CD4-positive, CD25-positive, alpha-beta regulatory T cell (primary cell): Measurements from ENCODE around the gene POLD3. TPM values are rescaled to one million over a fixed set of nuclear protein-coding genes. Genes with fewer than 3 reads are reported as not detected.
"Not testable (repeated sequence)": the region's sequence is repeated elsewhere in the genome, so short reads cannot be mapped to it uniquely, and the experiment has no call there.

Experiments
- ATAC-seq, 2 donors: fragments of 150-1000 bp; cut with Tn5 transposase; one replicate each; pipeline ENCODE4 v1.10.0; 2021; ENCODE audit warnings: low read depth in 2 of 2, moderate number of reproducible peaks in 2 of 2, moderate library complexity in 1 of 2
- DNase-seq, 3 donors: peaks; one replicate each; pipeline versions ENCODE4 v3.0.0 to v3.0.0-alpha.2; 2012 to 2022; ENCODE audit warnings: mixed read lengths in 1 of 3
- H3K27ac ChIP-seq: one replicate; pipeline ENCODE4 v1.7.0; 2013; ENCODE audit warnings: mild to moderate bottlenecking, low read length; ENCODE audit not compliant: insufficient read depth, poor library complexity, severe bottlenecking
- H3K27me3 ChIP-seq: one replicate; pipeline ENCODE4 v1.7.0; 2013; ENCODE audit warnings: low read length; ENCODE audit not compliant: control insufficient read depth, insufficient read depth
- H3K36me3 ChIP-seq: one replicate; pipeline ENCODE4 v1.7.0; 2013; ENCODE audit warnings: mild to moderate bottlenecking, low read length, moderate library complexity; ENCODE audit not compliant: control insufficient read depth, insufficient read depth
- H3K4me1 ChIP-seq: 2 replicates; pipeline ENCODE4 v1.7.0; 2013; ENCODE audit warnings: mild to moderate bottlenecking, low read length; ENCODE audit not compliant: insufficient read depth, control insufficient read depth, poor library complexity, severe bottlenecking
- H3K4me3 ChIP-seq: one replicate; pipeline ENCODE4 v1.7.0; 2013; ENCODE audit warnings: low read depth, mild to moderate bottlenecking, low read length, moderate library complexity
- H3K9me3 ChIP-seq, 2 experiments: 1 replicate in 1 of 2; 2 replicates in 1 of 2; pipeline ENCODE4 v1.7.0; 2013; ENCODE audit warnings: low read length in 2 of 2, mild to moderate bottlenecking in 1 of 2, moderate library complexity in 1 of 2; ENCODE audit not compliant: control insufficient read depth in 2 of 2
- H3K27ac Mint-ChIP-seq, 3 donors: one replicate each; pipeline ENCODE4 v1.8.0; 2020 to 2022; ENCODE audit warnings: mild to moderate bottlenecking in 3 of 3, mixed read lengths in 3 of 3, moderate library complexity in 2 of 3
- H3K27me3 Mint-ChIP-seq: one replicate; pipeline ENCODE4 v1.8.0; 2022; ENCODE audit warnings: mild to moderate bottlenecking, mixed read lengths
- H3K36me3 Mint-ChIP-seq: one replicate; pipeline ENCODE4 v1.8.0; 2020; ENCODE audit warnings: mixed read lengths
- H3K4me1 Mint-ChIP-seq, 4 donors: one replicate each; pipeline ENCODE4 v1.8.0; 2020 to 2022; ENCODE audit warnings: mixed read lengths in 4 of 4, mild to moderate bottlenecking in 1 of 4
- H3K4me3 Mint-ChIP-seq, 4 donors: one replicate each; pipeline ENCODE4 v1.8.0; 2020 to 2022; ENCODE audit warnings: mild to moderate bottlenecking in 4 of 4, mixed read lengths in 4 of 4, moderate library complexity in 3 of 4
- H3K9me3 Mint-ChIP-seq, 7 donors: one replicate each; pipeline ENCODE4 v1.8.0; 2020 to 2022; ENCODE audit warnings: mixed read lengths in 7 of 7, mild to moderate bottlenecking in 3 of 7, moderate library complexity in 2 of 7
- polyA plus RNA-seq, 4 donors: library from polyadenylated mRNA; unstranded; fragments of 300-500 nt; fragmentation: Illumina TruSeq; gene quantifications; one replicate each; pipeline ENCODE4 v1.2.3, GENCODE V29; 2021
- total RNA-seq: library from RNA; stranded (reverse); gene quantifications from one replicate; pipeline ENCODE4 v1.2.3, GENCODE V29; 2022

Gene POLD3
- total and polyA plus RNA-seq, 5 donors from 2014 or later, result 11.8 to 20.1 (median 17.8) TPM

- Histone ChIP-seq H3K4me3 (no peak overlapping the region), H3K4me1 (no peaks in the 10 kb centered on the region), H3K9me3 (no peaks in the 10 kb centered on the region), H3K27ac (no peak overlapping the region), H3K36me3 (peaks cover 6% of the 10 kb centered on the region), H3K27me3 (no peaks in the 10 kb centered on the region)
- ATAC-seq (no peak), DNase-seq (no peak)
- peaks cover 28% of the 10 kb centered on the region for H3K36me3 Mint-ChIP-seq
- peaks cover 0 to 2% (median 0%) of the 10 kb centered on the region in 7 donors for H3K9me3 Mint-ChIP-seq
- no peak overlapping the region for H3K4me3 Mint-ChIP-seq
- H3K27ac Mint-ChIP-seq, result no peak overlapping the region
- peaks cover 0 to 2% (median 0%) of the 10 kb centered on the region in 4 donors for H3K4me1 Mint-ChIP-seq
- no peaks in the 10 kb centered on the region for H3K27me3 Mint-ChIP-seq
Observed at GRCh38 chr11:74648894-74649293, 56.5 kb downstream of the POLD3 start.

DNA sequence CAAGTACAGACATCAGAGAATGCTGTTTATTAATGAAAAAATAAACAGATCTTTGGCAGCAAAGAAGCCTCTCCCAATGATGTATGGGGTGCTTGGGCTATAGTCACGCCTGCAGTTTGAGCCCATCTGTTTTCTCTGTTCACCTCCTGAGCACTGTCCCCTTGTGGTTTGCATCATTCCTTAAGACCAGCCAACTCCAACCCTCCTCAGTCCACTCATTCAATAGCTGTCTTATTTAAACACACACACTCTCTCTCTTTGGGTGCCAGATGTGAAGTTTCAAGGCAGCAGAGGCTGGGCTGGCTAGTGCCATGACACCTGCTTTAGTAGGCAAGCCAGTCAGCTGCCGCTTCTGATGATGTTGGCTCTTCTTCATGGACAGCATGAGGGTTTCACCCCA, 58.1 kb downstream of the POLD3 start:
- H3K9me3 Mint-ChIP-seq, result peaks cover 0 to 4% (median 0%) of the 10 kb centered on the region in 7 donors
- no peaks in the 10 kb centered on the region for H3K27me3 Mint-ChIP-seq
- Histone ChIP-seq H3K4me1 (no peaks in the 10 kb centered on the region), H3K9me3 (no peaks in the 10 kb centered on the region), H3K27me3 (no peaks in the 10 kb centered on the region), H3K27ac (no peak overlapping the region), H3K4me3 (no peak overlapping the region), H3K36me3 (peaks cover 6% of the 10 kb centered on the region)
- H3K4me1 Mint-ChIP-seq, result no peaks in the 10 kb centered on the region
- peak overlapping the region in 1 of 3 donors; percentile 36 for H3K27ac Mint-ChIP-seq
- ATAC-seq (no peak), DNase-seq (no peak)
- peaks cover 30% of the 10 kb centered on the region for H3K36me3 Mint-ChIP-seq
- H3K4me3 Mint-ChIP-seq, result no peak overlapping the region

DNA sequence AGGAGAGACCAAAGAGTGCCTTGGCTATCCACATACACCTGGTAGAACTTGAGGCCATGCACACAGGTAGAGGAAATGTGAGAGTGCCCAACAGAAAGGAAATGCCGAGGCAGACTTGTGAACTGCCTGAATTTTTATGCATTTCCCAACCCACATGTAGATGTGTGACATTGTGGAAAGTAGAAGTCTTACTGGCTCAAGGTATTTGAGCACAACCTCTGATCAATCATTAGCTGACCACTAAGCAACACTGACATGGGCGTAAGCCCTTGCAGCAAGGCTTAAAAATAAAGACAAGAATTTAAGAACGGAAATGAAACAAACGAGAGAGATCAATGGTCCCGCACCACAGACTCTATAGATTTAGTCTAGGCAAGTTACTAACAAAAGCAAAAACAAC, 62.6 kb downstream of the POLD3 start:
- no peaks in the 10 kb centered on the region for H3K4me1 ChIP-seq
- no peak overlapping the region for H3K27ac Mint-ChIP-seq
- peaks cover 0 to 7% (median 4%) of the 10 kb centered on the region in 7 donors for H3K9me3 Mint-ChIP-seq
- H3K27me3 Mint-ChIP-seq, result no peaks in the 10 kb centered on the region
- no peak overlapping the region for H3K4me3 ChIP-seq
- no peak overlapping the region for H3K27ac ChIP-seq
- peaks cover 41% of the 10 kb centered on the region for H3K36me3 Mint-ChIP-seq
- H3K4me1 Mint-ChIP-seq, result no peaks in the 10 kb centered on the region
- DNase-seq, result no peak
- H3K9me3 ChIP-seq, result no peaks in the 10 kb centered on the region
- ATAC-seq, result no peak
- H3K36me3 ChIP-seq, result peaks cover 3% of the 10 kb centered on the region
- no peak overlapping the region for H3K4me3 Mint-ChIP-seq
- H3K27me3 ChIP-seq, result no peaks in the 10 kb centered on the region

GRCh38 chr11:74659124-74659523, 66.7 kb downstream of the POLD3 start:
- H3K27me3 ChIP-seq, H3K27me3 Mint-ChIP-seq, H3K4me1 Mint-ChIP-seq, DNase-seq, ATAC-seq, H3K9me3 ChIP-seq, H3K4me1 ChIP-seq, H3K27ac ChIP-seq, H3K4me3 Mint-ChIP-seq, H3K4me3 ChIP-seq, H3K36me3 ChIP-seq: not testable (repeated sequence)
- Mint-ChIP-seq H3K36me3 (peaks cover 35% of the 10 kb centered on the region), H3K27ac (peak overlapping the region in 1 of 3 donors; percentile 12), H3K9me3 (peaks cover 0 to 17% (median 6%) of the 10 kb centered on the region in 7 donors)

GRCh38 chr11:74662487-74663103, 70.2 kb downstream of the POLD3 start:
- ATAC-seq (no peak), DNase-seq (no peak)
- H3K27me3 ChIP-seq, result no peaks in the 10 kb centered on the region
- H3K4me3 ChIP-seq, result no peak overlapping the region
- Mint-ChIP-seq H3K27me3 (no peaks in the 10 kb centered on the region), H3K4me3 (no peak overlapping the region), H3K27ac (peak overlapping the region in 1 of 3 donors; percentile 46), H3K4me1 (no peaks in the 10 kb centered on the region), H3K36me3 (peaks cover 35% of the 10 kb centered on the region), H3K9me3 (peaks cover 0 to 17% (median 6%) of the 10 kb centered on the region in 7 donors)
- H3K4me1 ChIP-seq, result no peaks in the 10 kb centered on the region
- no peaks in the 10 kb centered on the region for H3K9me3 ChIP-seq
- H3K27ac ChIP-seq, result no peak overlapping the region
- H3K36me3 ChIP-seq, result no peaks in the 10 kb centered on the region

DNA sequence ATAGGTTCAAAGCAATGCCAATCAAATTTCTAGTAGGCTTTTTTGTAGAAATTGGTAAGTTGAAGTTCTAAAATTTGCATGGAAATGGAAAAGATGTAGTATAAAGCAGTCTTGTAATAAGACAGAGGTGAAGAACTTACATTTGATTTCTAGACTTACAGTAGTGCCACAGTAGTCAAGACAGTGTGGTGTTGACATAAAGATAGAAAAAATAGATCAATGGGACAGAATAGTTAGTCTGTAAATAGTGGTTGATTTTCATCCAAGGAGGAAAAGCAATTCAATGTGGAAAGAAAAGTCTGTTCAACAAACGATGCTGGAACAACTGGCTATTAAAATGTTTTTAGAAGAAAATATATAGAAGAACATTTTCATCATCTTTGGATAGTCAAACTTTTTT, 70.9 kb downstream of the POLD3 start:
- Histone ChIP-seq H3K9me3 (no peaks in the 10 kb centered on the region), H3K36me3 (no peaks in the 10 kb centered on the region), H3K27me3 (no peaks in the 10 kb centered on the region), H3K4me3 (no peak overlapping the region), H3K4me1 (no peaks in the 10 kb centered on the region), H3K27ac (no peak overlapping the region)
- no peak for DNase-seq
- no peaks in the 10 kb centered on the region for H3K27me3 Mint-ChIP-seq
- no peak for ATAC-seq
- no peaks in the 10 kb centered on the region for H3K4me1 Mint-ChIP-seq
- no peak overlapping the region for H3K4me3 Mint-ChIP-seq
- H3K36me3 Mint-ChIP-seq, result peaks cover 30% of the 10 kb centered on the region
- peaks cover 0 to 17% (median 6%) of the 10 kb centered on the region in 7 donors for H3K9me3 Mint-ChIP-seq
- no peak overlapping the region for H3K27ac Mint-ChIP-seq

GRCh38 chr11:74669211-74670160, 77.1 kb downstream of the POLD3 start:
- no peak overlapping the region for H3K4me3 Mint-ChIP-seq
- H3K27me3 Mint-ChIP-seq, result no peaks in the 10 kb centered on the region
- H3K9me3 Mint-ChIP-seq, result no peaks in the 10 kb centered on the region
- H3K9me3 ChIP-seq, result no peaks in the 10 kb centered on the region
- H3K27ac ChIP-seq, result no peak overlapping the region
- H3K4me1 ChIP-seq, result no peaks in the 10 kb centered on the region
- no peaks in the 10 kb centered on the region for H3K36me3 Mint-ChIP-seq
- no peaks in the 10 kb centered on the region for H3K4me1 Mint-ChIP-seq
- DNase-seq, result no peak
- H3K4me3 ChIP-seq, result no peak overlapping the region
- H3K36me3 ChIP-seq, result no peaks in the 10 kb centered on the region
- no peaks in the 10 kb centered on the region for H3K27me3 ChIP-seq
- H3K27ac Mint-ChIP-seq, result no peak overlapping the region
- ATAC-seq, result no peak
